ENCODE measurements around the gene PRR23B.

DNA sequence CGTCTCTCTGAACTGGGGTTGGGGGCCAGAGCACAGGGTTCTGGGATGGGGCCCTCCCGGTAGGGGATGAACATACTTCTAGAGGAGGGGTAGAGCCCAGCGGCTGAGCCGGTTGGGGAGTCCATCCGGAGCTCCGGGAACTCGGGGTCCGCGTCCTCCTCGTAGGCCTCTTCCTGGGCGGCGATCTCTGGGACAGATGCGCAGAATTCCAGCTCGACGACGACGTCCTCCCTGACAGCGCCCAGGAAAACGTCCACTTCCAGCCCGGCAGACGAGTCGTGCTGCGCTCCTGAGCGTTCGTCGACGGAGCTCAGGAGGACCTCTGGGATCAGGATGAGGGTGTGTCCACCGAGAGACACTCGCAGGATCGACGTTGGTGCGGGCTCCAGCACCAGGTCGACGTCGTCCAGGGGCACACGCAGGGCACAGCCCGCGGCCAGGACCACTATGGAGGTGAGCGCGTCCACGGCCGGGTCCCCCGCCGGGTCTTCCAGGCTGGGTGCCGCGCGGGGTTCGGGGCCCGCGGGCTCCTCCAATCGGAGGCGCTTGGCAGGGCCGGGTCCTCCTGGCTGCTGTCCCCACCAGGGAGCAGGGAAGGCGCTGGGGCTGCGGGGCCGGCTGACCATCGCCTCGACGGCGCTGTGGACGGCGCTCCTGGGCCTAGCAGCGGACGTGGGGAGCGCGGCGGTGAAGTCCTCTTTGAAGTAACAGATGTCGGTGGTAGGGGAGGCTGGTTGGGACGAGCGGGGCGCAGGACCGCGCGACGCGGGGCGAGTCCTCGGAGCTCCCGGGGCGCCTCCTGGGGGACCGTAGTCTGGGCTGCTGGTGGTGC lies 474 bp downstream of the PRR23B start:
- TF ChIP-seq, protein P1, sequence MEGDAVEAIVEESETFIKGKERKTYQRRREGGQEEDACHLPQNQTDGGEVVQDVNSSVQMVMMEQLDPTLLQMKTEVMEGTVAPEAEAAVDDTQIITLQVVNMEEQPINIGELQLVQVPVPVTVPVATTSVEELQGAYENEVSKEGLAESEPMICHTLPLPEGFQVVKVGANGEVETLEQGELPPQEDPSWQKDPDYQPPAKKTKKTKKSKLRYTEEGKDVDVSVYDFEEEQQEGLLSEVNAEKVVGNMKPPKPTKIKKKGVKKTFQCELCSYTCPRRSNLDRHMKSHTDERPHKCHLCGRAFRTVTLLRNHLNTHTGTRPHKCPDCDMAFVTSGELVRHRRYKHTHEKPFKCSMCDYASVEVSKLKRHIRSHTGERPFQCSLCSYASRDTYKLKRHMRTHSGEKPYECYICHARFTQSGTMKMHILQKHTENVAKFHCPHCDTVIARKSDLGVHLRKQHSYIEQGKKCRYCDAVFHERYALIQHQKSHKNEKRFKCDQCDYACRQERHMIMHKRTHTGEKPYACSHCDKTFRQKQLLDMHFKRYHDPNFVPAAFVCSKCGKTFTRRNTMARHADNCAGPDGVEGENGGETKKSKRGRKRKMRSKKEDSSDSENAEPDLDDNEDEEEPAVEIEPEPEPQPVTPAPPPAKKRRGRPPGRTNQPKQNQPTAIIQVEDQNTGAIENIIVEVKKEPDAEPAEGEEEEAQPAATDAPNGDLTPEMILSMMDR (conservative IDR thresholded peaks at IDR 0.05 in 1 of 2, IDR thresholded peaks at IDR 0.05 in 1 of 2; ENCODE audit: low read depth in 1 of 2, low read length in 2 of 2), result no peak
- TF ChIP-seq EZH2 (IDR thresholded peaks at IDR 0.05; ENCODE audit: low read length, missing control alignments), result no peak
